Ovary (tissue), 9 donors: Measurements from ENCODE around the gene PRDM8. TPM values are rescaled to one million over a fixed set of nuclear protein-coding genes. Genes with fewer than 3 reads are reported as not detected.

Experiments
- DNase-seq, 5 donors: peaks; one replicate each; pipeline ENCODE4 v3.0.0-alpha.2; 2019 to 2020
- H3K27ac ChIP-seq, 2 donors: fragments of 200-600 bp; one replicate each; pipeline versions ENCODE4 v1.5.1 to v1.8.0; 2019 to 2022
- H3K27me3 ChIP-seq: fragments of 200-600 bp; one replicate; pipeline ENCODE4 v1.8.0; 2022
- H3K36me3 ChIP-seq: fragments of 200-600 bp; sonication (generic); one replicate; pipeline ENCODE4 v1.5.1; 2019
- H3K4me1 ChIP-seq: one replicate; pipeline ENCODE4 v1.8.1; 2013; ENCODE audit warnings: mild to moderate bottlenecking, moderate library complexity; ENCODE audit not compliant: insufficient read depth
- H3K4me3 ChIP-seq: fragments of 200-600 bp; sonication (generic); one replicate; pipeline ENCODE4 v1.5.1; 2017
- H3K9me3 ChIP-seq, 2 donors: fragments of 200-600 bp in 1 of 2; sonication (generic) in 1 of 2; one replicate each; pipeline versions ENCODE4 v1.5.1 to v1.8.1; 2013 to 2019; ENCODE audit warnings: mild to moderate bottlenecking in 1 of 2, moderate library complexity in 1 of 2
- EP300 ChIP-seq: sonication (generic); formaldehyde crosslinking; IDR thresholded peaks from one replicate; pipeline ENCODE4 v1.6.1; 2017; ENCODE audit warnings: antibody characterized with exemption
- POLR2A ChIP-seq: fragments of 450-650 bp; IDR thresholded peaks from one replicate; pipeline ENCODE4 v1.6.1; 2017; ENCODE audit warnings: antibody characterized with exemption, mild to moderate bottlenecking, moderate library complexity
- WGBS, 3 donors: extraction: QIAGEN DNeasy Blood & Tissue Kit in 1 of 3; methylation state at CpG; one replicate each; pipeline versions ENCODE4 v1.1.5 to v1.1.7; 2013 to 2017; 5-methylcytosine and 5-hydroxymethylcytosine counted together
- intact Hi-C, 4 donors: fragments of 100-400 bp; cut with DNase I; formaldehyde crosslinking; loops; one replicate each; pipeline versions ENCODE4 v1.11.0 to v1.15.1; 2022 to 2023
- polyA plus RNA-seq, 2 donors: library from polyadenylated mRNA; stranded (reverse); fragments of 200-250 nt in 1 of 2; fragments of 350-450 nt in 1 of 2; fragmentation: Illumina TruSeq in 1 of 2; extraction: RNeasy Lipid Tissue Mini Kit (QIAGEN cat#74804) in 1 of 2; gene quantifications; one replicate each; pipeline ENCODE4 v1.2.3, GENCODE V29; 2013 to 2014
- total RNA-seq, 7 donors: library from RNA; depleted of rRNA in 2 of 7; stranded (reverse); fragments of >200 nt in 2 of 7; fragmentation: NEBNext Ultra II Directional in 3 of 7; extraction: Animal tissue kit (Norgen Biotek cat#: 25700) in 3 of 7; gene quantifications; one replicate each; pipeline versions ENCODE4 v1.1.0 to v1.2.4, GENCODE V29; 2016 to 2023
- TF ChIP-seq, protein P1 (sequence below), 3 donors: fragments of 450-650 bp in 2 of 3; fragments of 200-600 bp in 1 of 3; IDR thresholded peaks; one replicate each; pipeline versions ENCODE4 v1.5.1 to v1.8.0; 2016 to 2022; ENCODE audit warnings: antibody characterized with exemption in 3 of 3, mild to moderate bottlenecking in 1 of 3
- donor health status: DM: no; HTN: no; CAD: no; lungs with moderate emphysema.
- donor health status: DM: no; HTN: no; CAD: no.
- donor health status: Bipolar disorder and iron deficiency.
- donor health status: DM: yes; HTN: yes; CAD: no.
- donor health status: DM: no; HTN: no; CAD: no.
- donor health status: DM: yes; HTN: yes; CAD: no.

The PRDM8 gene
- total and polyA plus RNA-seq, 9 donors, result 3.6 to 14.3 (median 6.5) TPM

DNA sequence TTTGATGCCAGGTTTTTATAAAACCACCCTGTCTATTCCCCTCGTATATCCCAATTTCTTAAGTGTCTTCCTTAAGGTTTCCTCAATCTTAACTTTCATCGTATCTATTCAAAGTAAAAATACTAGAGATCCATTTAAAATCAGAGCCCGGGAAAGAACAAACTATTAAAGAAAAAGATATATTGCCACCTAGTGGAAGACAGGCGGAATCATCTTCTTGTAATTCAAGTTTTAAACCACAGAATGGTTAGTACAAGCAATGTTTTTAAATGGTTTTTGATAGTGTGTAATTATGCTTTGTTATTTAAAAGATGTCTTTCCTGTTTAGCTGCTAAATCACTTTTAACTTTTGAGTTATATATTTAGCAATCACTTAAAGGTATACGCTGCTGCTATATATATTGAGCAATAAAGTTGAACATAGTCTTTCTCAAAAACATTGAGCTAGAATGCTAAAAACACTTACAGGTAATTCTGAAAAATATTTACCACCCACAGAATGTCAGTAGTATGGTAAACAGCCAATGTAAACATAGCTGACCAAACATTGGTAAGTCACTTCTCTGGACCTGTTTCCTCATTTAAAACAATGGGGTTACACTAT lies 18.2 kb downstream of the PRDM8 start:
- intact Hi-C loops, result loop anchor here in 2 of 4 donors (10.0 kb wide), 2 partner anchors 1171 to 1261 kb away; no protein-coding TSS in a partner anchor
- H3K27me3 ChIP-seq, result no peaks in the 10 kb centered on the region
- H3K36me3 ChIP-seq, result no peaks in the 10 kb centered on the region
- no peaks in the 10 kb centered on the region for H3K4me1 ChIP-seq
- 4 to 8% (median 5%) methylated on average over 5 of the region's 5 CpGs for WGBS, 3 donors
- no peaks in the 10 kb centered on the region for H3K9me3 ChIP-seq
- H3K4me3 ChIP-seq, result no peak overlapping the region
- TF ChIP-seq EP300 (no peak), POLR2A (no peak)
- TF ChIP-seq, protein P1, sequence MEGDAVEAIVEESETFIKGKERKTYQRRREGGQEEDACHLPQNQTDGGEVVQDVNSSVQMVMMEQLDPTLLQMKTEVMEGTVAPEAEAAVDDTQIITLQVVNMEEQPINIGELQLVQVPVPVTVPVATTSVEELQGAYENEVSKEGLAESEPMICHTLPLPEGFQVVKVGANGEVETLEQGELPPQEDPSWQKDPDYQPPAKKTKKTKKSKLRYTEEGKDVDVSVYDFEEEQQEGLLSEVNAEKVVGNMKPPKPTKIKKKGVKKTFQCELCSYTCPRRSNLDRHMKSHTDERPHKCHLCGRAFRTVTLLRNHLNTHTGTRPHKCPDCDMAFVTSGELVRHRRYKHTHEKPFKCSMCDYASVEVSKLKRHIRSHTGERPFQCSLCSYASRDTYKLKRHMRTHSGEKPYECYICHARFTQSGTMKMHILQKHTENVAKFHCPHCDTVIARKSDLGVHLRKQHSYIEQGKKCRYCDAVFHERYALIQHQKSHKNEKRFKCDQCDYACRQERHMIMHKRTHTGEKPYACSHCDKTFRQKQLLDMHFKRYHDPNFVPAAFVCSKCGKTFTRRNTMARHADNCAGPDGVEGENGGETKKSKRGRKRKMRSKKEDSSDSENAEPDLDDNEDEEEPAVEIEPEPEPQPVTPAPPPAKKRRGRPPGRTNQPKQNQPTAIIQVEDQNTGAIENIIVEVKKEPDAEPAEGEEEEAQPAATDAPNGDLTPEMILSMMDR (IDR thresholded peaks at IDR 0.05), result peak in 2 of 3 donors; percentile 19 to 39
- H3K27ac ChIP-seq, result no peak overlapping the region
- DNase-seq, result no peak

DNA sequence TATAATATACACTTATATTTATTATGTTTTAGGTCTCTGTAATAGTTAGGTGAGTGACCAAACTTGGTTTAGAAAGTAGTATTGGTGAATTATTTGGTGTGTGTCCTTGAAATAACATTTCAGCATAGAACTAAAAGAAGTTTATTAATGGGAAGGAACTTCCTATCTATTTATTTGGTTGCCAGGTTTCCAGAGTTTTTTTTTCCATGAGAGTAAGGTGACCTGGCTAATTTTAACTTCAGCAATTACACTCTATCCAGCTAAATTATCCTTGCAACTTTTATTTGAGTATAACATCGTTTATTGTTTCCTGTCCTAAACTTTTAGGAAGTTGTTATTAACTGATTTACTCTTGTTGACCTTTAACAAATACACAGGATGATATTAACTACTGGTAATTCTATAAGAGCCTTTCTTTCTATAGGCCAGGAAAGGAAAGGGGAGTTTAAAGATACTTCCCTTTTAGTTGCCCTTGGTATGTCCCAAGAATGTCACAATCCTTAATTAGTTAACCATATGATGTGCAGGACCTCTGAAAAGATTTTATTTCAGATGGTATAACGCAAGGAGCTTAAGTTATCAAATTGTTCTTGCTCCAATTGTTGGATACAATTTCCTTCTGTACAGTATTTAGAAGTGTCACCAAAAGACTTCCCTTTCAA lies 18.9 kb downstream of the PRDM8 start:
- intact Hi-C loops, result loop anchor here in 2 of 4 donors (10.0 kb wide), 2 partner anchors 1171 to 1261 kb away; no protein-coding TSS in a partner anchor
- Histone ChIP-seq H3K9me3 (no peaks in the 10 kb centered on the region), H3K4me3 (no peak overlapping the region), H3K27ac (no peak overlapping the region), H3K36me3 (no peaks in the 10 kb centered on the region), H3K4me1 (no peaks in the 10 kb centered on the region), H3K27me3 (no peaks in the 10 kb centered on the region)
- 38 to 44% (median 40%) methylated on average over 2 of the region's 2 CpGs for WGBS, 3 donors
- TF ChIP-seq POLR2A (no peak), EP300 (no peak)
- TF ChIP-seq, protein P1 (IDR thresholded peaks at IDR 0.05), result no peak
- DNase-seq, result no peak

- DNase-seq, result no peak
- Histone ChIP-seq H3K9me3 (no peaks in the 10 kb centered on the region), H3K36me3 (no peaks in the 10 kb centered on the region), H3K4me3 (no peak overlapping the region), H3K27ac (no peak overlapping the region), H3K4me1 (no peaks in the 10 kb centered on the region), H3K27me3 (no peaks in the 10 kb centered on the region)
- intact Hi-C loops, result loop anchor here in 2 of 4 donors (10.0 kb wide), 2 partner anchors 1175 to 1265 kb away; no protein-coding TSS in a partner anchor
- TF ChIP-seq EP300, result no peak
- TF ChIP-seq POLR2A, result no peak
- TF ChIP-seq, protein P1 (IDR thresholded peaks at IDR 0.05), result no peak
- WGBS, 3 donors, result 35 to 47% (median 42%) methylated on average over 5 of the region's 5 CpGs
Observed at GRCh38 chr4:80219301-80220025, 22.2 kb downstream of the PRDM8 start.

GRCh38 chr4:80220711-80221110 lies 23.4 kb downstream of the PRDM8 start:
- Histone ChIP-seq H3K4me1 (no peaks in the 10 kb centered on the region), H3K36me3 (no peaks in the 10 kb centered on the region), H3K9me3 (no peaks in the 10 kb centered on the region), H3K27me3 (no peaks in the 10 kb centered on the region), H3K27ac (no peak overlapping the region), H3K4me3 (no peak overlapping the region)
- intact Hi-C loops, result no loop called here
- TF ChIP-seq EP300 (no peak), POLR2A (no peak)
- TF ChIP-seq, protein P1 (IDR thresholded peaks at IDR 0.05), result no peak
- 33 to 52% (median 36%) methylated on average over 3 of the region's 3 CpGs for WGBS, 3 donors
- no peak for DNase-seq
